Keratinocyte (primary cell): ENCODE measurements around the gene RPS6KL1. TPM values are rescaled to one million over a fixed set of nuclear protein-coding genes. Genes with fewer than 3 reads are reported as not detected.

Experiments used
- DNase-seq: peaks from one replicate; pipeline ENCODE4 v3.0.0-alpha.2; 2011; ENCODE audit warnings: low read depth, missing footprints, low spot score
- FAIRE-seq: peaks from 2 replicates; lab custom pipeline; 2011; peaks lifted over from hg19 to GRCh38; lab: Jason Lieb, UNC
- H2AFZ ChIP-seq: 2 replicates; pipeline ENCODE4 v1.6.0; 2012; ENCODE audit warnings: low read length, control low read depth, inconsistent platforms; ENCODE audit not compliant: control insufficient read depth
- H3K27ac ChIP-seq: 2 replicates; pipeline ENCODE4 v1.5.1; 2011; ENCODE audit warnings: low read length; ENCODE audit not compliant: control insufficient read depth, insufficient read depth
- H3K27me3 ChIP-seq: 3 replicates; pipeline ENCODE4 v1.6.0; 2011; ENCODE audit warnings: low read length; ENCODE audit not compliant: control insufficient read depth, insufficient read depth; ENCODE audit errors: extremely low read depth
- H3K36me3 ChIP-seq, 2 experiments: 2 replicates in 1 of 2; 3 replicates in 1 of 2; pipeline ENCODE4 v1.5.1; 2011; ENCODE audit warnings: low read length in 2 of 2, mild to moderate bottlenecking in 1 of 2; ENCODE audit not compliant: control insufficient read depth in 2 of 2, insufficient read depth in 2 of 2; ENCODE audit errors: extremely low read depth in 1 of 2
- H3K4me1 ChIP-seq: 3 replicates; pipeline ENCODE4 v1.5.1; 2011; ENCODE audit warnings: low read length; ENCODE audit not compliant: control insufficient read depth, insufficient read depth; ENCODE audit errors: extremely low read depth
- H3K4me2 ChIP-seq: 3 replicates; pipeline ENCODE4 v1.6.0; 2011; ENCODE audit warnings: low read depth, low read length; ENCODE audit not compliant: control insufficient read depth, insufficient read depth; ENCODE audit errors: extremely low read depth
- H3K4me3 ChIP-seq, 3 experiments: fragments of 200-600 bp in 1 of 3; sonication (generic) in 1 of 3; 2 replicates in 2 of 3; 3 replicates in 1 of 3; pipeline ENCODE4 v1.5.1; 2011 to 2016; ENCODE audit warnings: low read length in 3 of 3, mild to moderate bottlenecking in 3 of 3, control low read depth in 2 of 3, inconsistent platforms in 1 of 3, low read depth in 1 of 3, mixed read lengths in 1 of 3, mixed run types in 1 of 3, moderate library complexity in 1 of 3; ENCODE audit not compliant: control insufficient read depth in 2 of 3, insufficient read depth in 2 of 3; ENCODE audit errors: extremely low read depth in 1 of 3
- H3K79me2 ChIP-seq: 2 replicates; pipeline ENCODE4 v1.6.0; 2012; ENCODE audit warnings: low read length; ENCODE audit not compliant: control insufficient read depth, insufficient read depth
- H3K9ac ChIP-seq: 3 replicates; pipeline ENCODE4 v1.6.0; 2011; ENCODE audit warnings: low read length; ENCODE audit not compliant: control insufficient read depth, insufficient read depth; ENCODE audit errors: extremely low read depth
- H3K9me1 ChIP-seq: 3 replicates; pipeline ENCODE4 v1.6.0; 2011; ENCODE audit warnings: low read length; ENCODE audit not compliant: control insufficient read depth, insufficient read depth; ENCODE audit errors: extremely low read depth
- H3K9me3 ChIP-seq: 2 replicates; pipeline ENCODE4 v1.5.1; 2012; ENCODE audit warnings: low read depth, low read length; ENCODE audit not compliant: control insufficient read depth
- H4K20me1 ChIP-seq: 3 replicates; pipeline ENCODE4 v1.6.0; 2011; ENCODE audit warnings: low read length; ENCODE audit not compliant: control insufficient read depth, insufficient read depth; ENCODE audit errors: extremely low read depth
- EZH2 ChIP-seq: IDR thresholded peaks from one replicate; pipeline ENCODE4 v1.6.1; 2012; ENCODE audit warnings: inconsistent platforms, mild to moderate bottlenecking, low read length, moderate library complexity
- dilution Hi-C: fragments of 300-500 bp; cut with MboI; formaldehyde crosslinking; loops from one replicate; pipeline ENCODE4 v1.7.0; 2020; ENCODE audit warnings: low sequenced_read_pairs; ENCODE audit not compliant: extremely low pct_ligation_motif_present
- polyA plus RNA-seq, 5 experiments: library from polyadenylated mRNA; depleted of rRNA in 3 of 5; stranded (reverse) in 3 of 5; stranded (forward) in 1 of 5; unstranded in 1 of 5; fragments of >200 nt; gene quantifications; 1 replicate in 1 of 5; 2 replicates in 3 of 5; 3 replicates in 1 of 5; pipeline versions ENCODE4 v1.2.1 to v1.2.3, GENCODE V29; 2011 to 2012; ENCODE audit warnings: missing spikeins in 2 of 5, low read depth in 1 of 5, low replicate concordance in 1 of 5
- TF ChIP-seq, protein P1 (sequence below), 3 experiments: IDR thresholded peaks in 1 of 3; conservative IDR thresholded peaks in 1 of 3; optimal IDR thresholded peaks in 1 of 3; 2 replicates in 2 of 3; 3 replicates in 1 of 3; pipeline versions ENCODE3 to v1.5.1; 2011; ENCODE audit warnings: low read length in 3 of 3, mild to moderate bottlenecking in 3 of 3, moderate library complexity in 2 of 3, control low read depth in 1 of 3, inconsistent platforms in 1 of 3; ENCODE audit not compliant: insufficient read depth in 2 of 3; ENCODE audit errors: extremely low read depth in 1 of 3

Gene RPS6KL1
- polyA plus RNA-seq, 1 donor (not counting 4 experiments of a cell fraction or from before 2014, with no cell fraction given), result 0.69 TPM

DNA sequence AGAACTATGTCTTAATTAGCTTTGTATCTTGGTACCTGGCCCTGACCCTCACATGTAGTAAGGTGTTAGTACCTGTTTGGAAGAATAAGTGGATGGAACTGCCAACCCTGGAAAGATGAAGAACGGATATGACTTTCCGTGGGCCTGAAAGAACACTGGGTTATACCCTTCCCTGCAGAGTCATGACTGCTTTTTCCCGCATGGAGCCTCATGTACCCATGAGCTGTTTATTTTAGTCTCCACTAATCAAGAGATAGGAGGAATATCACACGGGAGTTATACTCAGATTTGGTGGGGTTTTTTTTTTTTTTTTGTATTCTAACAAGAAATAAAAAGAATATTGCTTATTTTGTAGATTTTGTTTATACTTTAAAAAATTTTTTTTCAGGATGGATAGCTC is 25.4 kb downstream of the RPS6KL1 start:
- TF ChIP-seq EZH2, result no peak
- TF ChIP-seq, protein P1, sequence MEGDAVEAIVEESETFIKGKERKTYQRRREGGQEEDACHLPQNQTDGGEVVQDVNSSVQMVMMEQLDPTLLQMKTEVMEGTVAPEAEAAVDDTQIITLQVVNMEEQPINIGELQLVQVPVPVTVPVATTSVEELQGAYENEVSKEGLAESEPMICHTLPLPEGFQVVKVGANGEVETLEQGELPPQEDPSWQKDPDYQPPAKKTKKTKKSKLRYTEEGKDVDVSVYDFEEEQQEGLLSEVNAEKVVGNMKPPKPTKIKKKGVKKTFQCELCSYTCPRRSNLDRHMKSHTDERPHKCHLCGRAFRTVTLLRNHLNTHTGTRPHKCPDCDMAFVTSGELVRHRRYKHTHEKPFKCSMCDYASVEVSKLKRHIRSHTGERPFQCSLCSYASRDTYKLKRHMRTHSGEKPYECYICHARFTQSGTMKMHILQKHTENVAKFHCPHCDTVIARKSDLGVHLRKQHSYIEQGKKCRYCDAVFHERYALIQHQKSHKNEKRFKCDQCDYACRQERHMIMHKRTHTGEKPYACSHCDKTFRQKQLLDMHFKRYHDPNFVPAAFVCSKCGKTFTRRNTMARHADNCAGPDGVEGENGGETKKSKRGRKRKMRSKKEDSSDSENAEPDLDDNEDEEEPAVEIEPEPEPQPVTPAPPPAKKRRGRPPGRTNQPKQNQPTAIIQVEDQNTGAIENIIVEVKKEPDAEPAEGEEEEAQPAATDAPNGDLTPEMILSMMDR (optimal IDR thresholded peaks at IDR 0.05 in 1 of 3, IDR thresholded peaks at IDR 0.05 in 1 of 3, conservative IDR thresholded peaks at IDR 0.05 in 1 of 3; ENCODE audit: extremely low read depth in 1 of 3, insufficient read depth in 2 of 3, low read length in 3 of 3), result no peak
- dilution Hi-C loops, result no loop called here

DNA sequence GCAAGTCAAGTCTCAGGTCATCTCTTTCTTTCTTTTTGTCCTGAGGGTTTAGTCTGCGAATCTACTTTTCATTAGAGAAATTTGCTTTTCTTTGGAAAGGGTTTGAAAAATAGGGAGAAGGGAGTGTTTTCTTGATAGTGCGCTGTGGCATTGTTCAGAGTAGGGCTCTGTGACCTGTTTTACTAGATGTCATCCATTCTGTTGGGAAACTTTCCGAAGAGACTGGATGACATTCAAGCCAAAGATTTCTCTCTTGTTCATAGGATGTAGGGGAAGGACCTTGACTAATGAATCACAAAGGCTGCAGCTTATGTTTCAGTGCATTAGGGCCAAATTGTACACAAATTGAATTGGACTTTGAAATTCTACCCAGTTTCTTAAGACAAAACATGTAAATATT is 26.7 kb downstream of the RPS6KL1 start:
- TF ChIP-seq, protein P1 (optimal IDR thresholded peaks at IDR 0.05 in 1 of 3, IDR thresholded peaks at IDR 0.05 in 1 of 3, conservative IDR thresholded peaks at IDR 0.05 in 1 of 3; ENCODE audit: extremely low read depth in 1 of 3, insufficient read depth in 2 of 3, low read length in 3 of 3), result no peak
- TF ChIP-seq EZH2, result no peak
- no peak for FAIRE-seq
- Histone ChIP-seq H3K27ac (no peak overlapping the region), H3K36me3 (peaks cover 57 to 71% of the 10 kb centered on the region in 2 experiments), H3K9ac (no peak overlapping the region), H3K9me3 (no peaks in the 10 kb centered on the region), H3K4me2 (no peak overlapping the region), H3K79me2 (peaks cover 2% of the 10 kb centered on the region), H3K9me1 (no peaks in the 10 kb centered on the region), H3K4me1 (no peaks in the 10 kb centered on the region), H3K27me3 (no peaks in the 10 kb centered on the region), H3K4me3 (no peak overlapping the region), H4K20me1 (no peaks in the 10 kb centered on the region), H2AFZ (no peak overlapping the region)
- DNase-seq, result no peak
- dilution Hi-C loops, result no loop called here

More for the DNA sequence above, 25.4 kb downstream of the RPS6KL1 start:
- DNase-seq (no peak), FAIRE-seq (no peak)
- H4K20me1 ChIP-seq, result no peaks in the 10 kb centered on the region
- H3K4me1 ChIP-seq, result no peaks in the 10 kb centered on the region
- no peaks in the 10 kb centered on the region for H3K27me3 ChIP-seq
- H3K27ac ChIP-seq, result no peak overlapping the region
- no peak overlapping the region for H3K4me3 ChIP-seq
- H3K9me1 ChIP-seq, result no peaks in the 10 kb centered on the region
- peaks cover 56 to 80% of the 10 kb centered on the region in 2 experiments for H3K36me3 ChIP-seq
- H3K9ac ChIP-seq, result no peak overlapping the region
- no peaks in the 10 kb centered on the region for H3K79me2 ChIP-seq
- H2AFZ ChIP-seq, result no peak overlapping the region
- H3K4me2 ChIP-seq, result no peak overlapping the region
- no peaks in the 10 kb centered on the region for H3K9me3 ChIP-seq
